OCI-LY1 (cell line): ENCODE data around the gene UFC1.

Source experiments
- H2AFZ ChIP-seq: fragments of 200-600 bp; sonication (generic), shearing (Covaris generic); 2 replicates; pipeline ENCODE4 v1.6.0; 2014; ENCODE audit warnings: antibody characterized with exemption, mild to moderate bottlenecking, low read length
- H3F3A ChIP-seq: fragments of 200-600 bp; sonication (generic), shearing (Covaris generic); 2 replicates; pipeline ENCODE4 v1.6.0; 2014; ENCODE audit warnings: mild to moderate bottlenecking, antibody characterized with exemption, low read length, moderate library complexity; ENCODE audit not compliant: insufficient read depth
- H3K27ac ChIP-seq: fragments of 200-600 bp; sonication (generic); 2 replicates; pipeline ENCODE4 v1.5.1; 2014; ENCODE audit warnings: low read length, mixed run types, mild to moderate bottlenecking, low read depth; ENCODE audit not compliant: poor library complexity, severe bottlenecking
- H3K27me3 ChIP-seq: fragments of 200-600 bp; sonication (generic); 2 replicates; pipeline ENCODE4 v1.6.0; 2014; ENCODE audit warnings: antibody characterized with exemption, mild to moderate bottlenecking, low read length, moderate library complexity; ENCODE audit not compliant: insufficient read depth
- H3K36me3 ChIP-seq: fragments of 200-600 bp; sonication (generic); 2 replicates; pipeline ENCODE4 v1.6.1; 2014; ENCODE audit warnings: mild to moderate bottlenecking, antibody characterized with exemption, low read length, moderate library complexity, mixed read lengths; ENCODE audit not compliant: insufficient read depth
- H3K4me1 ChIP-seq: fragments of 200-600 bp; sonication (generic); 2 replicates; pipeline ENCODE4 v1.5.1; 2014; ENCODE audit warnings: mild to moderate bottlenecking, low read length, moderate library complexity; ENCODE audit not compliant: insufficient read depth, severe bottlenecking
- H3K4me2 ChIP-seq: fragments of 200-600 bp; sonication (generic), shearing (Covaris generic); 2 replicates; pipeline ENCODE4 v1.6.1; 2014; ENCODE audit warnings: low read length
- H3K4me3 ChIP-seq: fragments of 200-600 bp; sonication (generic); 2 replicates; pipeline ENCODE4 v1.5.1; 2014; ENCODE audit warnings: low read length, low read depth, mild to moderate bottlenecking, mixed read lengths; ENCODE audit not compliant: poor library complexity, severe bottlenecking
- H3K79me2 ChIP-seq: fragments of 200-600 bp; shearing (Covaris generic); 2 replicates; pipeline ENCODE4 v1.6.1; 2016; ENCODE audit warnings: mixed run types, low read length, mixed read lengths; ENCODE audit not compliant: insufficient read depth
- H3K9ac ChIP-seq: fragments of 200-600 bp; sonication (generic), shearing (Covaris generic); 2 replicates; pipeline ENCODE4 v1.6.1; 2014; ENCODE audit warnings: mild to moderate bottlenecking, low read length, mixed read lengths
- H3K9me2 ChIP-seq: fragments of 200-600 bp; sonication (generic), shearing (Covaris generic); 2 replicates; pipeline ENCODE4 v1.6.1; 2014; ENCODE audit warnings: low read depth, mild to moderate bottlenecking, low read length, mixed read lengths
- H3K9me3 ChIP-seq: fragments of 200-600 bp; shearing (Covaris generic); 2 replicates; pipeline ENCODE4 v1.6.1; 2014; ENCODE audit warnings: low read length, mixed read lengths
- H4K20me1 ChIP-seq: fragments of 200-600 bp; sonication (generic), shearing (Covaris generic); 2 replicates; pipeline ENCODE4 v1.6.0; 2016; ENCODE audit warnings: mild to moderate bottlenecking, low read length; ENCODE audit not compliant: insufficient read depth
- CTCF ChIP-seq: fragments of 200-600 bp; sonication (generic), shearing (Covaris generic); IDR thresholded peaks from 2 replicates; pipeline ENCODE4 v1.5.1; 2017; ENCODE audit warnings: mild to moderate bottlenecking, antibody characterized with exemption, low read length, moderate library complexity, mixed read lengths
- EZH2 ChIP-seq: fragments of 200-600 bp; sonication (generic), shearing (Covaris generic); IDR thresholded peaks from 2 replicates; pipeline ENCODE4 v1.8.0; 2017; ENCODE audit warnings: borderline replicate concordance, mixed run types, mild to moderate bottlenecking, antibody characterized with exemption, low read length, moderate library complexity, mixed read lengths

Gene UFC1

GRCh38 chr1:161158316-161159010, 4.7 kb downstream of the UFC1 start:
- Histone ChIP-seq H3K9me3 (no peaks in the 10 kb centered on the region), H3K27ac (no peak overlapping the region), H3K4me3 (peak overlapping the region; percentile 89), H2AFZ (no peak overlapping the region), H3K36me3 (peaks cover 38% of the 10 kb centered on the region; the same call in 1 of the 2 replicates), H3K9me2 (no peaks in the 10 kb centered on the region), H3K4me1 (peaks cover 39% of the 10 kb centered on the region), H3K9ac (peak overlapping the region; percentile 90; the same call in 1 of the 2 replicates), H3K4me2 (peak overlapping the region; percentile 87), H3K27me3 (no peaks in the 10 kb centered on the region), H4K20me1 (no peaks in the 10 kb centered on the region), H3K79me2 (no peaks in the 10 kb centered on the region), H3F3A (peaks cover 4% of the 10 kb centered on the region; the same call in 1 of the 2 replicates)
- TF ChIP-seq EZH2 (no peak), CTCF (no peak)

- Histone ChIP-seq H3F3A (peaks cover 4% of the 10 kb centered on the region; the same call in 1 of the 2 replicates), H3K79me2 (no peaks in the 10 kb centered on the region), H3K4me2 (peak within 1 kb of the TSS; percentile 87), H3K27ac (no peak within 1 kb of the TSS), H3K27me3 (no peaks in the 10 kb centered on the region), H3K9ac (peak within 1 kb of the TSS; percentile 90), H3K9me3 (no peaks in the 10 kb centered on the region), H4K20me1 (no peaks in the 10 kb centered on the region), H3K9me2 (no peaks in the 10 kb centered on the region), H2AFZ (no peak within 1 kb of the TSS), H3K4me3 (peak within 1 kb of the TSS; percentile 89), H3K4me1 (peaks cover 39% of the 10 kb centered on the region), H3K36me3 (peaks cover 43% of the 10 kb centered on the region; the same call in 1 of the 2 replicates)
- TF ChIP-seq CTCF = peak; percentile 47; the same call in 1 of the 2 replicates
- TF ChIP-seq EZH2 = no peak
Observed at GRCh38 chr1:161159087-161159912, 5.5 kb downstream of the UFC1 start, which contains the start of gene USP21. TSS of gene USP21 (plus strand) at chr1:161159500. CDS start at chr1:161160641, 1,141 bp downstream.

GRCh38 chr1:161159913-161160243, 6.1 kb downstream of the UFC1 start:
- Histone ChIP-seq H3K9me2 (no peaks in the 10 kb centered on the region), H3K79me2 (no peaks in the 10 kb centered on the region), H3K36me3 (peaks cover 49% of the 10 kb centered on the region; the same call in 1 of the 2 replicates), H3K4me1 (peaks cover 36% of the 10 kb centered on the region), H3K4me3 (peak overlapping the region; percentile 89), H4K20me1 (no peaks in the 10 kb centered on the region), H3K9me3 (no peaks in the 10 kb centered on the region), H3K9ac (peak overlapping the region; percentile 90), H3K27me3 (no peaks in the 10 kb centered on the region), H3F3A (peaks cover 4% of the 10 kb centered on the region; the same call in 1 of the 2 replicates), H3K4me2 (peak overlapping the region; percentile 87), H3K27ac (no peak overlapping the region), H2AFZ (no peak overlapping the region)
- no peak for TF ChIP-seq EZH2
- TF ChIP-seq CTCF = no peak
